SK-N-MC (cell line): Measurements from ENCODE around the gene TP53I11.

Experiments
- EZH2 ChIP-seq: fragments of 200-600 bp; sonication (generic); IDR thresholded peaks from one replicate; pipeline ENCODE4 v1.6.1; 2017; ENCODE audit warnings: antibody characterized with exemption
- FOXP2 ChIP-seq: optimal IDR thresholded peaks from 2 replicates; pipeline ENCODE3; 2011; ENCODE audit warnings: mild to moderate bottlenecking, moderate library complexity; ENCODE audit not compliant: insufficient read depth; ENCODE audit errors: extremely low read length, control extremely low read depth
- POLR2AphosphoS5 ChIP-seq: IDR thresholded peaks from 2 replicates; pipeline ENCODE4 v1.6.1; 2012; ENCODE audit warnings: mild to moderate bottlenecking, low read depth, low read length, borderline replicate concordance

GRCh38 chr11:44934110-44934509 is 16.6 kb downstream of the TP53I11 start:
- TF ChIP-seq POLR2AphosphoS5 (no peak), EZH2 (no peak), FOXP2 (no peak)
